GM18909 (cell line): ENCODE data around the gene PODXL2.
"Not testable (repeated sequence)": the region's sequence is repeated elsewhere in the genome, so short reads cannot be mapped to it uniquely, and the experiment has no call there.

Experiments used
- ATAC-seq: cut with Tn5 transposase; IDR thresholded peaks from one replicate; pipeline ENCODE4 v1.9.1; 2021; ENCODE audit warnings: mild to moderate bottlenecking; ENCODE audit not compliant: unreplicated experiment, poor library complexity

The PODXL2 gene

DNA sequence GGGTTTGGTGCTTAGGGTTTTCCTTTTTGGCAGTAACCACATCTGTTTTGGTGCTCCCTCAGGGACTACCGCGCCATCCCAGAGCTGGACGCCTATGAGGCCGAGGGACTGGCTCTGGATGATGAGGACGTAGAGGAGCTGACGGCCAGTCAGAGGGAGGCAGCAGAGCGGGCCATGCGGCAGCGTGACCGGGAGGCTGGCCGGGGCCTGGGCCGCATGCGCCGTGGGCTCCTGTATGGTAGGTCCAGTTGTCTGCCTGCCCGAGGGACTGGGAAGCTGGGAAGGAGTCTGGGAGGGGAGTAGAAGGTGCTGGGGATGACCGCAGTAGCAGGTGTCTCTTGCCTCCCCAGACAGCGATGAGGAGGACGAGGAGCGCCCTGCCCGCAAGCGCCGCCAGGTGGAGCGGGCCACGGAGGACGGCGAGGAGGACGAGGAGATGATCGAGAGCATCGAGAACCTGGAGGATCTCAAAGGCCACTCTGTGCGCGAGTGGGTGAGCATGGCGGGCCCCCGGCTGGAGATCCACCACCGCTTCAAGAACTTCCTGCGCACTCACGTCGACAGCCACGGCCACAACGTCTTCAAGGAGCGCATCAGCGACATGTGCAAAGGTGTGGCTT lies 24.3 kb upstream of the PODXL2 start:
- no peak for ATAC-seq

DNA sequence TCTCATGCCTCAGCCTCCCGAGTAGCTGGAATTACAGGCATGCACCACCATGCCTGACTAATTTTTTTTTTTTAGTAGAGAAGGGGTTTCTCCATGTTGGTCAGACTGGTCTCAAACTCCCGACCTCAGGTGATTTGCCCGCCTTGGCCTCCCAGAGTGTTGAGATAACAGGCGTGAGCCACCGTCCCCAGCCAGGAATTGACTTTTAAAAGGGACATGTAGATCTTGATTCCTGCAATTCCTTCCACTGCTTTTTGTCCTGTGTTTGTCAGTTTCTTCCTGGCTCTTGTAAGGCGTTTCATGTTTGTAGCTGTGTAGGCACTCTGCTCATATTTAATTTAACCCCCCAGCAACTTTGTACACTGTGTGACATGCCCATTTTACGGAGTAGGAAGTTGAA lies 23.4 kb upstream of the PODXL2 start:
- not testable (repeated sequence) for ATAC-seq

DNA sequence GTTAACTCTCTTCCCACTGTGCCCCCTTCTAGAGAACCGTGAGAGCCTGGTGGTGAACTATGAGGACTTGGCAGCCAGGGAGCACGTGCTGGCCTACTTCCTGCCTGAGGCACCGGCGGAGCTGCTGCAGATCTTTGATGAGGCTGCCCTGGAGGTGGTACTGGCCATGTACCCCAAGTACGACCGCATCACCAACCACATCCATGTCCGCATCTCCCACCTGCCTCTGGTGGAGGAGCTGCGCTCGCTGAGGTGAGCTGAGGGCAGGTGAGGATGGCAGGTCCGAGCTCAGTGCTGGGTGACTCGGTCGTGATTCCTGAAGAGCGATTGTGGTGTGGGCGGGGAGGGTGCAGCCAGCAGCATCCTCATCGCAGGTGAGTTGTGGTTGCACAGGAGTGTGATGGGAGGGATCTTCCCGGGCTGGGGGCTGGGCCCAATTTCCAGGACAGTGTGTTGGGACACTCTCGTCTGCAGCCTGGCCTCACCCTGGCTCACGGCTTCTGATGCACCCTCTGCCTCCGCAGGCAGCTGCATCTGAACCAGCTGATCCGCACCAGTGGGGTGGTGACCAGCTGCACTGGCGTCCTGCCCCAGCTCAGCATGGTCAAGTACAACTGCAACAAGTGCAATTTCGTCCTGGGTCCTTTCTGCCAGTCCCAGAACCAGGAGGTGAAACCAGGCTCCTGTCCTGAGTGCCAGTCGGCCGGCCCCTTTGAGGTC lies 22.7 kb upstream of the PODXL2 start:
- ATAC-seq = no peak

DNA sequence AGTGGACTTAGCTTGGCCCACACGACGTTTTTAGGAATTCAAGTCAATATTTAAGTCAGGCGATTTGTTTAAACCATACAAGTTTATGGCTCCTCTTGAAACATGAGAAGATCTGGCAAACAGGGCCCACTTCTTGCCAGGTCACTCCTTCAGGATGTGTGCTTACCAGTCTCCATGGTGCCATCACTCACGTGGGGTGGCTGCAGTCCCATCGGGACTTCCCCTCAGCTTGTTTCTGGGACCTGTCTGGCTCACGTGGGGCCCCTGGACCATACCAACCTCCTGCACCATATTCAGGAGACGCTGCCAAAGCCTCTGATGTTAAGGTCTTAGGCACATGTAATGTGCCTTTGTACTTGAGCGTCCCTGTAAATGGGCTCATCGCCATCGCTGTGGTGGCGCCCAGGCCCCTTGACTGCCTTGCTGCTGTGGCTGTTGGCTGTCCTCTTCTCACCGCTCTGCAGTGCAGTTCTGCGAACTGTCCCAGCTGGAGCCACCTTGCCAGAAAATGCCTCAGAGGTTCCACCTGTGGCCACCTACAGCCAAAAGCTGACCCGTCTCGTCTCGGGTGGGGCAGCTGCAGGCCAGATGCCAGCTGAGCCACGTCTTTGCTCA lies 21.9 kb upstream of the PODXL2 start:
- ATAC-seq = no peak

DNA sequence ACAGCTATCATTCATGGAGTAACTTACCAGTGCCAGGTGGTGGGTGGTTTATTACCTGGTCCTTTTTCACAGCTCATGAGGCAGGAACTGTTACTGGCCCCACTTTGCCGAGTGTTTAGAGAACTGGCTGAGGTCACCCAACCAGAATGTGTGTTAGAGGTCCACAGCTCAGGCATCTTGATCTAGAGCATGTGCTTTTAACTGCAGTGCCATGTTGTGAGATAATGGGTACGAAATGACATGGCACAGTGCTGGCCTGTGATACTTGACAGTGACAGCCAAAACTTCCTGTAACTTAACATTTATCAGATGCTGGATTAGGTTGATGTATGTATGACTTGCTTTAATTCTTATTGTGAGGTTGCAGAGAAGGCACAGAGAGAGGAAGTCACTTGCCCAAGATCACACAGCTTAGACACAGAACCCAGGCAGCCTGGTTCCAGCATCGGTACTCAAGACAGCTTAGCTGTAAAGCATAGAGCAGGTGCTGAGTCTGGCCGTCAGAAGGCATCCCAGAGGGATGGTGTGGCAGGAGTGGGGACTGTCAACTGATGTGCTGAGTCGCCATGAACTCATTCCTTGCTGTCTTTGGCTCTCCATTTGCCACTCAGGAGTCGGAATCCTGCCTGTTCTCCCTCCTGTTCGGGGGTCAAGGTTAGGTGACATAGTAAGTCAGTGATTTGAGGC lies 21.2 kb upstream of the PODXL2 start:
- ATAC-seq = no peak

DNA sequence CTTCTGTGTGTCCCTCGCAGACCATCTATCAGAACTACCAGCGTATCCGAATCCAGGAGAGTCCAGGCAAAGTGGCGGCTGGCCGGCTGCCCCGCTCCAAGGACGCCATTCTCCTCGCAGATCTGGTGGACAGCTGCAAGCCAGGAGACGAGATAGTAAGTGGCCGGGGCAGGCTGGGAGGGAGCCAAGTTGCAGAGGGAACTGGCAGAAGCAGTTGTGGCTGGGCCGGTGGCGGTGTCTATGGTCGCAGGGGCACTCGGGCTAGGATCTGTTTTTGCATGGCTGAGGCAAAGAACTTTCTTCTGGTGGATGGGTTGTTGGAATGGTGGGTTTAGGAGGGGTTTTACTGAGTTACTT lies 20.6 kb upstream of the PODXL2 start:
- no peak for ATAC-seq

DNA sequence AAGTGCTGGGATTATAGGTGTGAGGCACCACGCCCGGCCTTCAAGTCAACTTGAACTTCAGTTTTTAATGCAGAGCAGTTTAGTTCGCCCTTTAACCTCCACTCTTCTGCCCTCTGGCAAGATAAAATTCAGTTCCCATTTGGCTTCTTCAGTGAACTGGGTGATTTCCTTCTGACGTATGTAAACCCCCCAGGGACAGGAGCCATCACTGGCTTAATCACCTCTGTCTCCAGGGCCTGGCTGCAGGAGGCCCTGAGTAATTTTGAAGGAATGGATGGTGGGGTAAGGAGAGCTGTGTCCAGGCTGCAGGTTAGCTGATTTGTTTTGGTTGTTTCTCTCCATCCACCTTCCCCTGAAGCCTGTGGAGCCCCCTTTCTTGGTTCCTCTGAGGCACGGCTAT lies 18.9 kb upstream of the PODXL2 start:
- no peak for ATAC-seq

DNA sequence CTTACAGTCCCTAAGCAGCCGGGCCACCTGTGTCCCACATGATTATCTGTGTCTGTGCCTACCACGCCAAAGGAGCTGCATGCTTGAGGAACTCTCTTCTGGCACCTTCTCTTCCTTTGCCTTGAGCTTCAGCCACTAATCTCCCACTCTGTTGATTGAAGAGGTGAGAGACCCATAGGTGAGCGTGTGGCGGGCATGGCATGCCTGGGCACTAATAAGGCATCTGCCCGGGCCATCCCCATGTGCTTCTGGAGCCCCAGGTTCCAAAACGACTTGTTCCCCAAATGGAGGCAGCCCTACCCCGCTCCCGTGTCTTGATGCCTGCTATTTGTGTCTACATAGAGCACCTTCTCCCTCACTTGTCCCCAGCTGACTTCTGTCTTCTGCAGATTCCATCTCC lies 17.7 kb upstream of the PODXL2 start:
- ATAC-seq = no peak

DNA sequence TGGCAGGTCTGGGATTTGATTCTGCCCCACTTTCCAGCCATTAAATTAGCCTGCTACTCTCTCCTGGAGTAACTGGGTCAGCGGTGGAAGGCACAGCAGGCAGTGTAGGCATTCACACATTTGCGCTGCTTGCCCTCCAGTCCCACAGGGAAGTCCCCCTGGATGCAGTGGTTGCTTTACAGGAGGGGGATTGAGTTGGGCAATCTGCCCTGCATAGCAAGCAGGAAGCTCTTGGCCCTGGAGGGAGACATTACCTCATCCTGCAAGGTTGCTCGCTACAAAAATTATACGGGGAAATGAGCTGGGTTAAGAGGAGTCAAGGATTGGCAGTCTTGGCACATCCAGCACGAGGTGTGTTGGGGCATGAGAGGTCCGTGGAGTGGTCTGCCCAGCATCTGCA lies 16.0 kb upstream of the PODXL2 start:
- no peak for ATAC-seq

DNA sequence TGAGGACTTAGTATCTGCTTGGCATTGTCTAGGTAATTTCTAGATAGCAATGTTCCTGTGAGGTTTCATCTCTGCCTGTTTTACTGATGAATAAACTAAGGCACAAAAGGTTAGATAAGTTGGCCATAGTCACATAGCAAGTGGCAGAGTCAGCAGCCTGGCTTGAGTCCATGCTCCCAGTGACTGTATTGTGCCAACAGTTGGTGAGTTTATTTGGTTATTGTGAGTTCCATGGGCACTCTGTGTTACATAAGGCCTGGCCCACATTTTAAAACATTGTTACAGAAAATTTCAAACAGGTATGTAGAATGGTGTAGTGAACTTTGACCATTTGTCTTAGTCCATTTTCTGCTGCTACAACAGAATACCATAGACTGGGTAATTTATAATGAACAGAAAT lies 15.6 kb upstream of the PODXL2 start:
- ATAC-seq = no peak

DNA sequence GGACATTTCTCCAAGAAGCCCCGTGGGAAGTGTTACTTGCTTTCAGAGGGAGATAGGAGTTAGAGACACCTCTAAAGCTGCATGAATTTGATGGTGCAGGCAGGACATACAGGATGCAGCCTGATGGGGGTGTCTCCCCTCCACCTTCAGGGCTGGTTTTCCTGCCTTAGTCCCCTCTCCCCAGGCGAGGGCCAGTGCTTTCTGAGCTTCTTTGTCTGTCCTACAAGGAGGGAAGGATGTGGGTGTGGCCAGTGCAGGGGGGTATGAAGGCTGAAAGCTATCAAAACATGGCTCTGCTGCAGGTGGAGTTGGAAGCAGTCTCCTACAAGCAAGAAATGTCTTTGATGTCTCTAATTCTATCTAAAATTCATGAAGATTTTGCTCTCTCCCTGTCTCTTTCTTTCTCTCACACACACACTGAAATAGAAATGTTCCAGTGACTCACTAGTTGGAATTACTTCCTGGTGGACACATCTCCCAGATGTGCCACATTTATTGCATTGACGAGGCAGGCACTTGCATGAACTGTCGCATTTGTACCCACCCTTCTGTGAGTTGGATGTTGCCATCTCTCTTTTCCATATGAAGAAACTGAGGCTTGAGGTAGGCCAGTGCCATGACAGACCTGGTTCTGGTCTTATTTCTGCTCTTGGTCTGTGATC lies 13.9 kb upstream of the PODXL2 start:
- ATAC-seq = no peak

DNA sequence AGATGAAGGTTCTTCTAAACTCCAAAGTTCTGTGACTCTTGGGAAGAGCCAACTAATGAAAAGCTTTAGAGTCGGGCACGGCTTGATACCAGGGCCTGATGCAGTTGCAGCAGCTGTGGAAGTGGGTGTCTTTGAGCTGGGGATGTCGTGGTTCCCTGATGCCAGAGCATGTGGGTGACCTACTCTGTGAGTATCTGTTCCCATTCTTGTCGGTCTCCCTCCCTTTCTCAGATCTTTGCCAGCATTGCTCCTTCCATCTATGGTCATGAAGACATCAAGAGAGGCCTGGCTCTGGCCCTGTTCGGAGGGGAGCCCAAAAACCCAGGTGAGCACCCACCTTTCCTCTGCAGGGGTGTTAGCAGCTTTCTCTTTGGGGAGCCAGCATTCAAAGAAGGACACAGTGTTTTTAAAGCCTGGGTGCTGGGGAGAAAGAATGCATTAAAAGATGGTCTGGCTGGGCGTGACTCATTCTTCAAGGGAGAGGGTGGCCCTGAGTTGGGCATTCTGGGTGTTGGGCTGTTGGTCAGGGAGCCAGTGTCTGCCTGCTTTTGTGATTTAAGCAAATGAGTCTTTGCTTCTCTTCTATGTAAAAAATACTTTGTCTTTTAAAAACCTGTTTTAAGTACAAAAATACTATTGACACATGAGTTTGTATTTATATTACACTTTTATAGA lies 13.2 kb upstream of the PODXL2 start:
- ATAC-seq = no peak

DNA sequence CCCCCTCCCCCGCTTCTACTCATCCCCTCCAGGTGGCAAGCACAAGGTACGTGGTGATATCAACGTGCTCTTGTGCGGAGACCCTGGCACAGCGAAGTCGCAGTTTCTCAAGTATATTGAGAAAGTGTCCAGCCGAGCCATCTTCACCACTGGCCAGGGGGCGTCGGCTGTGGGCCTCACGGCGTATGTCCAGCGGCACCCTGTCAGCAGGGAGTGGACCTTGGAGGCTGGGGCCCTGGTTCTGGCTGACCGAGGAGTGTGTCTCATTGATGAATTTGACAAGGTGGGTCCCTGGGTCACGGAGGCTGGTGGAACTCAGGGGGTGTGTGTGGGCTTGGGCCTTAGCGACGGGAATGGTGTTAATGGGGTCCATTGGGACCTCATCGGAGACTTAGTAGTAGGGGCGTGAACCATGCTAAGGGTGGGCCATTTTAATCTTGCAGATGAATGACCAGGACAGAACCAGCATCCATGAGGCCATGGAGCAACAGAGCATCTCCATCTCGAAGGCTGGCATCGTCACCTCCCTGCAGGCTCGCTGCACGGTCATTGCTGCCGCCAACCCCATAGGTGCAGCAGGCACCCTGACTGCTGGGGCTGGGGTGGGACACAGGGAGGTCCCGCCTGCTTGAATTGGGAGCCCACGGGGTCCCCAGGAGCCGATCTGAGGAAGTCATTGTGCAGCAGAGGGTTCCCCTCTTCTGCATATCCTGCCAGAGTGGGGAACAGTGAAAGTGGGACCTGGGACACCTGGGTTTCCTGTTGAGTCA lies 12.0 kb upstream of the PODXL2 start:
- no peak for ATAC-seq

DNA sequence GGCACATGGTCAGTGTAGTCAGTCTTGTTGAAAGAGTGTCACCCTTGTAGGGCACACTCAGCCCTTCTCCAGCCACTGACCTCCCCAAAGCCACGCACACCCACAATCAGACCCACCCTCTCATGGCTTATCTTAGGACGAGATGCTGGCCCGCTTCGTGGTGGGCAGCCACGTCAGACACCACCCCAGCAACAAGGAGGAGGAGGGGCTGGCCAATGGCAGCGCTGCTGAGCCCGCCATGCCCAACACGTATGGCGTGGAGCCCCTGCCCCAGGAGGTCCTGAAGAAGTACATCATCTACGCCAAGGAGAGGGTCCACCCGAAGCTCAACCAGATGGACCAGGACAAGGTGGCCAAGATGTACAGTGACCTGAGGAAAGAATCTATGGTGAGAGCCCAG lies 10.1 kb upstream of the PODXL2 start:
- ATAC-seq = no peak

DNA sequence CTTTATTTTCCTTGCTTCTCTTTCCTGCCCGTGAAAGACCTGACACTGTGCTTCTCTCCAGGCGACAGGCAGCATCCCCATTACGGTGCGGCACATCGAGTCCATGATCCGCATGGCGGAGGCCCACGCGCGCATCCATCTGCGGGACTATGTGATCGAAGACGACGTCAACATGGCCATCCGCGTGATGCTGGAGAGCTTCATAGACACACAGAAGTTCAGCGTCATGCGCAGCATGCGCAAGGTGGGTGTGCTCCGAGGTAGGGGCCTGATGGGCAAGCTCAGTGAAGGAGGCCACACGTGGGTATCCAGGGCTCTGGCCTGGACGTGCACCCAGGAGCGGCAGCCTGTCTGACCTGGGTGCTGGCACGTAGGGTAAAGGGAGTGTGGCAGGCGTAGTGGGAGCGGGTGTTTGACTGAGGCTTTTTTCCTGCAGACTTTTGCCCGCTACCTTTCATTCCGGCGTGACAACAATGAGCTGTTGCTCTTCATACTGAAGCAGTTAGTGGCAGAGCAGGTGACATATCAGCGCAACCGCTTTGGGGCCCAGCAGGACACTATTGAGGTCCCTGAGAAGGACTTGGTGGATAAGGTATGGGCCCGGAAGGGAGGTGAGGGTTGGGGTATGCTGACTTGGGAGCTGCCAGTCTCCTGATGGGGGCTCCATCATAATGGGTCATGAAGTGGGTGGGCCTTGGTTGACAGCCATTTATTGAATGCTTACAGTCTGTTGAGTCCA lies 8.2 kb upstream of the PODXL2 start:
- no peak for ATAC-seq

DNA sequence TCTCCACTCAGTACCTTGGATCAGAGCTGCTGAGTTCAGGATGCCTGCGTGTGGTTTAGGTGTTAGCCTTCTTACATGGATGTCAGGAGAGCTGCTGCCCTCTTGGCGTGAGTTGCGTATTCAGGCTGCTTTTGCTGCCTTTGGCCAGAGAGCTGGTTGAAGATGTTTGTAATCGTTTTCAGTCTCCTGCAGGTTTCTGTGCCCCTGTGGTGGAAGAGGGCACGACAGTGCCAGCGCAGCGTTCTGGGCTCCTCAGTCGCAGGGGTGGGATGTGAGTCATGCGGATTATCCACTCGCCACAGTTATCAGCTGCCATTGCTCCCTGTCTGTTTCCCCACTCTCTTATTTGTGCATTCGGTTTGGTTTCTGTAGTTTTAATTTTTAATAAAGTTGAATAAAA lies 7.0 kb upstream of the PODXL2 start:
- ATAC-seq = no peak

DNA sequence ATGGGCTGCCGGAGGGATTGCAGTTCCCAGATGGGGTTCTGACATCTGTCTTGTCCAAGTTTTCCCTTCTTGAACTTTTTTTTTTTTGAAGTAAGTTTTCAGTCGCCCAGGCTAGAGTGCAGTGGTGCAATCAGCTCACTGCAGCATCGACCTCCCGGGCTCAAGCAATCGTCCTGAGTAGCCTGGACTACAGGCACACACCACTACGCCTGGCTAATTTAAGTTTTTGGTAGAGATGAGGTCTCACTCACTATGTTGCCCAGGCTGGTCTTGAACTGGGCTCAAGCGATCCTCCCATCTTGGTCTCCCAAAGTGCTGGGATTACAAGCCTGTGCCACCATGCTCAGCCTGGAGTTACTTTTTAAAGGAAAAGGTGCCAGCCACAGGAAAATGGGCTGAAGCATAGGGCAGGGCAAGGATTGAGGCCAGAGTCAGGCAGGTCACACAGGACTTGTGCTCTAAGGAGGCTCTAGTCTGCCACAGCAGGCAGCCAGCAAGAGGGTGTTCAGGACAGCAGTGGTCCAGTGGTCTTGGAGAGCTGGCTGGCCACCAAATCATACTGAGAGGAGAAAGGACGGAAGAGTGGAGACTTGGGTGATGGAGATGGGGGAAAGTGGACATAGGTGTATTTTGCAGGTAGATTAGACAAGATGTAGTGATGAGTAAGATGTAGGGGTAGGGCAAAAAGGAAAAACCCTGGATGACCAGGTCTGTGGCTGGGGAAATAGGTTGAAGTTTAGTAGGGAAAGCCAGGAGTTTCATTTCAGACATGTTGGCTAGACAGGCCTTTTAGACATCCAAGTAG lies 6.0 kb upstream of the PODXL2 start:
- ATAC-seq = no peak

DNA sequence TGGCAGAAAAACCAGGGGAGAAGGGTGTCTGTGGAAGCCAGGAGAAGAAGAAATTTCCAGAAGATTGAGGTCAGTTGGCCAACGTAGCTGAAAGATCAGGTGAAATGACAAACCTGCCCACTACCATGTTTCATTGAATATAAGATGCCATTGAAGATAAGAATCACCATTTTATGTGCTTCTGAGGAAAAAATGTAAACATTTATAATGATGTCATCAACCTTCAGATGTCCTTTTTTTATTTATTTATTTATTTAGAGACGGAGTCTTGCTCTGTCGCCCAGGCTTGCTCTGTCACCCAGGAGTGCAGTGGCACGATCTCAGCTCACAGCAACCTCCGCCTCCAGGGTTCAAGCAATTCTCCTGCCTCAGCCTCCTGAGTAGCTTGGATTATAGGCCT lies 4.9 kb upstream of the PODXL2 start:
- no peak for ATAC-seq
